ENCODE results near the gene ZNF280A. TPM values are rescaled to one million over a fixed set of nuclear protein-coding genes. Genes with fewer than 3 reads are reported as not detected.
A peak's percentile ranks its signal among the peaks of the same experiment; 100 is the strongest.
"Not testable (repeated sequence)": the region's sequence is repeated elsewhere in the genome, so short reads cannot be mapped to it uniquely, and the experiment has no call there.

Gene ZNF280A
- total RNA-seq, 1 experiment from 2014 or later: 2.7 TPM

GRCh38 chr22:22474733-22475132, 45.3 kb downstream of the ZNF280A start:
- H3K27me3 Mint-ChIP-seq (ENCODE audit: insufficient read depth, unreplicated experiment): no peaks in the 10 kb centered on the region
- POLR2A ChIA-PET: interaction anchor here (0.6 kb wide), 1 partner anchor 128 kb away, joined by 3 read pairs; no protein-coding TSS in a partner anchor

DNA sequence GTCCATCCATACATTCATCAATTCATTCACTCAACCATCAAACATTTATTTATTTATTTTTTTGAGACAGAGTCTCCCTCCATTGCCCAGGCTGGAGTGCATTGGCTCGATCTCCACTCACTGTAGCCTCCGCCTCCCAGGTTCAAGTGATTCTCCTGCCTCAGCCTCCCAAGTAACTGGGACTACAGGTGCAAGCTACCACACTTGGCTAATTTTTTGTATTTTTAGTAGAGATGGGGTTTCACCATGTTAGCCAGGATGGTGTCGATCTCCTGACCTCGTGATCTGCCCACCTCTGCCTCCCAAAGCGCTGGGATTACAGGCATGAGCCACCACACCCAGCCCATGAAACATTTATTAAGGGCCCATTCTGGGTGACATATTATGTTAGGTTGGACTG, 49.0 kb downstream of the ZNF280A start:
- H3K4me3 ChIP-seq (ENCODE audit: low read depth, low read length); H3K36me3 ChIP-seq (ENCODE audit: control insufficient read depth, insufficient read depth, low read length); POLR2A ChIA-PET; H3K27me3 ChIP-seq (replicated peaks; ENCODE audit: control insufficient read depth, insufficient read depth, low read length); H3K27me3 Mint-ChIP-seq (ENCODE audit: insufficient read depth, unreplicated experiment); BruUV-seq (replicated peaks); H3K36me3 Mint-ChIP-seq (ENCODE audit: insufficient read depth, unreplicated experiment); DNase-seq; intact Hi-C loops (cut with micrococcal nuclease; ENCODE audit: unreplicated experiment); CTCF ChIA-PET; H3K27ac Mint-ChIP-seq (ENCODE audit: unreplicated experiment); H3K4me1 Mint-ChIP-seq (ENCODE audit: low read depth, unreplicated experiment); H3K4me1 ChIP-seq; H3K4me3 Mint-ChIP-seq (ENCODE audit: unreplicated experiment): not testable (repeated sequence)
- H3K9me3 ChIP-seq: peaks cover 16% of the 10 kb centered on the region; the same call in 1 of the 2 replicates
- peaks cover 14% of the 10 kb centered on the region for H3K9me3 Mint-ChIP-seq (ENCODE audit: unreplicated experiment)

More at GRCh38 chr22:22474733-22475132, 45.3 kb downstream of the ZNF280A start:
- no peak for TF ChIP-seq CTCF (IDR thresholded peaks at IDR 0.05; ENCODE audit: insufficient read depth in 1 of 2, low read depth in 1 of 2, low read length in 1 of 2, severe bottlenecking in 1 of 2, unreplicated experiment in 1 of 2)
- Mint-ChIP-seq H3K9me3 (ENCODE audit: unreplicated experiment) (peaks cover 4% of the 10 kb centered on the region), H3K36me3 (ENCODE audit: insufficient read depth, unreplicated experiment) (no peaks in the 10 kb centered on the region), H3K4me3 (ENCODE audit: unreplicated experiment) (no peak overlapping the region), H3K4me1 (ENCODE audit: low read depth, unreplicated experiment) (no peaks in the 10 kb centered on the region), H3K27ac (ENCODE audit: unreplicated experiment) (no peak overlapping the region)
- Histone ChIP-seq H3K36me3 (ENCODE audit: control insufficient read depth, insufficient read depth, low read length) (no peaks in the 10 kb centered on the region), H3K9me3 (0 out of 2 replicates have a peak, but pooled peaks cover under 1% of the 10 kb centered on the region), H3K4me3 (ENCODE audit: low read depth, low read length) (no peak overlapping the region), H3K4me1 (no peaks in the 10 kb centered on the region), H3K27me3 (replicated peaks; ENCODE audit: control insufficient read depth, insufficient read depth, low read length) (no peaks in the 10 kb centered on the region)
- BruUV-seq (replicated peaks): no TSS peak
- intact Hi-C loops (cut with micrococcal nuclease; ENCODE audit: unreplicated experiment): no loop called here
- CTCF ChIA-PET: no interaction called here
- peak in 1 of 2 experiments; percentile 17 for DNase-seq

- ChIA-PET CTCF (no interaction called here), POLR2A (no interaction called here)
- Histone ChIP-seq H3K36me3 (ENCODE audit: control insufficient read depth, insufficient read depth, low read length) (no peaks in the 10 kb centered on the region), H3K27me3 (replicated peaks; ENCODE audit: control insufficient read depth, insufficient read depth, low read length) (no peaks in the 10 kb centered on the region), H3K9me3 (peaks cover 16% of the 10 kb centered on the region; the same call in 1 of the 2 replicates), H3K4me3 (ENCODE audit: low read depth, low read length) (no peak overlapping the region), H3K4me1 (no peaks in the 10 kb centered on the region)
- Mint-ChIP-seq H3K4me3 (ENCODE audit: unreplicated experiment) (no peak overlapping the region), H3K9me3 (ENCODE audit: unreplicated experiment) (peaks cover 14% of the 10 kb centered on the region), H3K36me3 (ENCODE audit: insufficient read depth, unreplicated experiment) (no peaks in the 10 kb centered on the region), H3K27ac (ENCODE audit: unreplicated experiment) (no peak overlapping the region), H3K27me3 (ENCODE audit: insufficient read depth, unreplicated experiment) (no peaks in the 10 kb centered on the region), H3K4me1 (ENCODE audit: low read depth, unreplicated experiment) (peaks cover under 1% of the 10 kb centered on the region)
- intact Hi-C loops (cut with micrococcal nuclease; ENCODE audit: unreplicated experiment): loop anchor here (10.0 kb wide), 1 partner anchor 255 kb away; no protein-coding TSS in a partner anchor
- TF ChIP-seq CTCF (IDR thresholded peaks at IDR 0.05; ENCODE audit: insufficient read depth in 1 of 2, low read depth in 1 of 2, low read length in 1 of 2, severe bottlenecking in 1 of 2, unreplicated experiment in 1 of 2): no peak
- BruUV-seq (replicated peaks): no TSS peak
- DNase-seq: no peak
These were observed 50.5 kb downstream of the ZNF280A start for GRCh38 chr22:22469527-22469926.

DNA sequence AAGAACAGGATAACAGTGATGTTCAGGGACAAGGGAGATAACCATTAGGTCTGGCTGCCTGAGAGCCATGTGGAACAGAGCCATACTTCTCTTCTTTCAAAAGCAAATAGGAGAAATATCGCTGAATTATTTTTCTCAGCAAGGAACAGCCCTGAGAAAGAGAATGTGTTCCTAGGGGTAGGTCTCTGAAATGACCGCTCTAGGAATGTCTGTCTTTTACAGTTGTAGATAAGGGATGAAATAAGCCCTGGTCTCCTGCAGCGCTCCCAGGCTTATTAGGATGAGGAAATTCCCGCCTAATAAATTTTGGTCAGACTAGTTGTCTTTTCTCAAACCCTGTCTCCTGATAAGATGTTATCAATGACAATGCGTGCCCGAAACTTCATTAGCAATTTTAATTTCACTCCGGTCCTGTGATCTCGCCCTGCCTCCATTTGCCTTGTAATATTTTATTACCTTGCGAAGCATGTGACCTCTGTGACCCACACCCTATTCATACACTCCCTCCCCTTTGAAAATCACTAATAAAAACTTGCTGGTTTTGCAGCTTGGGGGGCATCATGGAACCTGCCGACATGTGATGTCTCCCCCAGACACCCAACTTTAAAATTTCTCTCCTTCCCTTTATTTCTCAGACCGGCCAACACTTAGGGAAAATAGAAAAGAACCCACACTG, 51.1 kb downstream of the ZNF280A start:
- intact Hi-C loops (cut with micrococcal nuclease; ENCODE audit: unreplicated experiment): loop anchor here (10.0 kb wide), 1 partner anchor 256 kb away; no protein-coding TSS in a partner anchor
- H3K27ac Mint-ChIP-seq (ENCODE audit: unreplicated experiment); H3K36me3 ChIP-seq (ENCODE audit: control insufficient read depth, insufficient read depth, low read length); H3K36me3 Mint-ChIP-seq (ENCODE audit: insufficient read depth, unreplicated experiment); H3K4me3 ChIP-seq (ENCODE audit: low read depth, low read length); H3K27me3 Mint-ChIP-seq (ENCODE audit: insufficient read depth, unreplicated experiment); H3K27me3 ChIP-seq (replicated peaks; ENCODE audit: control insufficient read depth, insufficient read depth, low read length); CTCF ChIA-PET; BruUV-seq (replicated peaks); DNase-seq; H3K4me3 Mint-ChIP-seq (ENCODE audit: unreplicated experiment); H3K4me1 Mint-ChIP-seq (ENCODE audit: low read depth, unreplicated experiment); POLR2A ChIA-PET; H3K4me1 ChIP-seq: not testable (repeated sequence)
- H3K9me3 ChIP-seq: peaks cover 16% of the 10 kb centered on the region; the same call in 1 of the 2 replicates
- H3K9me3 Mint-ChIP-seq (ENCODE audit: unreplicated experiment): peaks cover 14% of the 10 kb centered on the region
